Measurements from ENCODE around the gene TMBIM6.
"Not testable (repeated sequence)": the region's sequence is repeated elsewhere in the genome, so short reads cannot be mapped to it uniquely, and the experiment has no call there.

TMBIM6 gene

DNA sequence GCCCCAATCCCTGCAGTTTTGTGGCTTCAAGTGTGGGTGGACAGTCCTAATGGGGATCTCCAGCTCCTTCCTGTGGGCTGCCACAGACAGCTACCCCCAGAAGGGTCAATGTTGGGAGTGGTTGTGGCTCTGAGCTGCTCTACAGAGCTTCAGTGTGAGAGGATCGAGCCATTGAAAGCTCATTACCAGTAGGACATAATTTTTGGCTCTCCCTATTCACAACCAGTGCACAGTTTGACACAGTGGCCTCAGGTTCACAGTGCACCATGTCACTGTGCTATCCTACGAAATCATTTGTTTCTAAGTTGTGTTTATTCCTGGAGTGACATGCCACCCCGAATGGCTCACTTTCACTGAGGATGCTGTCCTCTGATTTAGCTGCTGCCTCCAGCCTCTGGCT is 22.8 kb downstream of the TMBIM6 start:
- intact Hi-C loops (cut with DNase I), result no loop called here
- no peak for DNase-seq

DNA sequence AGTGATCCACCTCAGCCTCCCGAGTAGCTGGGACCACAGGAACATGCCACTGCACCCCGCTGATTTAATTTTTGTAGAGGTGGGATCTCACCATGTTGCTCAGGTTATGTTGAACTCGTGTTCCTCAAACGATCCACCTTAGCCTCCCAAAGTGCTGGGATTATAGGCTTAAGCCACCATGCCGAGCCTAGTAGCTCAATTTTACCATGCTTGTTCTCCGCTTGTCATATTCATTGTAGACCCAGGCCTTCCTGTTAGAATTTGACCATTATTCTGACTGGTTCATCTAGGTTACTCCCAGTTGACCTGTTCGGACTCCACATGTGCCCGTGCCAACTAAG is 24.7 kb downstream of the TMBIM6 start:
- DNase-seq, result no peak
- intact Hi-C loops (cut with DNase I), result no loop called here

DNA sequence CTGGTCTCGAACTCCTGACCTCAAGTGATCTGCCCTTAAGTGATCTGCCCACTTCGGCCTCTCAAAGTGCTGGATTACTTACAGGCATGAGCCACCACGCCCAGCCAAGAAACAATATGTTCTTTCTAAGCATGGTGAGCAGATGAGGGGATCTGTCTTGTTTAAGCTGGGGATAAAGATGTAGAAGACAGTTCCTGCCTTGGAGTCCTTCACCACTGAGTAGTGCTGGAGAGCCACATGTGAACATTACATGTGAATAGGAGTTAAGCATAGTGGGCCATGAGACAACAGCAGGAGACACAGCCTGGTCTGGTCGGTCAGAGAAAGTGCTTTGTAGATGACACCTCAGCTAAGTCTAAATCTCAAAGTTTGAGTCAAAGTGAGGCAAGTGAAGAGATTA is 26.0 kb downstream of the TMBIM6 start:
- DNase-seq, result no peak
- intact Hi-C loops (cut with DNase I), result no loop called here

DNA sequence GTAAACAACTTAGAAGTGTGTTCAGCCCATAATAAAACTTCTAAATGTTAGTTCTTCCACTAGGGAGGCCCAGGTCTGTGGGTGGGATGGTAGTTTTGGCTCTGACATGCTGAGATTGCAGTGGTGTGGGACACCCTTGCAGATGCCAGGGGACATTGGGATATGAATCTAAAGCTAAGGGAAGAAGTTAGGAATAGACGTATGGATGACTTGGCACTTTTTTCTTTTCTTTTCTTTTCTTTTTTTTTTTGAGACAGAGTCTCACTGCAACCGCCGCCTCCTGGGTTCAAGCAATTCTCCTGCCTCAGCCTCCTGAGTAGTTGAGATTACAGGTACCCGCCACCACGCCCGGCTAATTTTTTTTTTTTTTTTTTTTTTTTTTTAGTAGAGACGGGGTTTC is 31.7 kb downstream of the TMBIM6 start:
- DNase-seq; intact Hi-C loops (cut with DNase I): not testable (repeated sequence)

DNA sequence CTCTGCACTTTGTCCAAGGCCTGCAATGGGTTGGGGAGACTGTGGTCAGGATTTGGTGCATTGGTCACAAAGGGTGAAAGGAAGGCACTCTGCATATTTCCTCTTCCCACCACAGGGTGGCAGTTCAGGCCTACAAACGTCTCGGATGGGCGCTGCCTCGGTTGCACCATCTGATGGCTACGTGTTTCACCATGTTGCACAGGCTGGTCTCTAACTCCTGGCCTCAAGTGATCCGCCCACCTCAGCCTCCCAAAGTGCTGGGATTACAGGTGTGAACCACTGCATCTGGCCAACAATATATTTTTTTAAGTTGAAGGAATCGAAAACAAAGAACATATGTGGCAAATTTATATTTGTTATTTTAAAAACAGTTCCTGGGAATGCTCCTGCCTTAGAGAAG is 35.1 kb downstream of the TMBIM6 start:
- intact Hi-C loops (cut with DNase I), result loop anchor here (1.0 kb wide), 1 partner anchor 63 kb away; no protein-coding TSS in a partner anchor
- peak; percentile 41 to 89 (median 76) for DNase-seq

DNA sequence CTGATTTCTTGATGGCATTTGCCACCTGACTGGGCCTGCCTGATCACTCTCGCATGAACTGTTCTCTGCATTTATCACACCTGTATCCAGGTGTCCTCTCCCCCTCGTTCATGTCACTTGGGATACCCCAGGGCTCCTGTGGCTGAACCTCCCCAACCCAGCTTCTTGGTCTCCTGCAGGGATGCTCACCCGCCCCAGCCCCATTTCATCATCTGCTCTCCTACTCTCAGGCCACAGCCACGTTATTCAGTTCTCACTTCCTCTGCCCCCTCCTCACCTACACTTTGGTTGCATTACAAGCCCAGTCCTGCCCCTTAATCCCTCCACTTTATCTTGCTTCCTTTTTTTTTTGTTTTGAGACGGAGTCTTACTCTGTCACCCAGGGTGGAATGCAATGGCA is 35.5 kb downstream of the TMBIM6 start:
- DNase-seq, result no peak
- intact Hi-C loops (cut with DNase I), result loop anchor here (1.0 kb wide), 1 partner anchor 62 kb away; no protein-coding TSS in a partner anchor

DNA sequence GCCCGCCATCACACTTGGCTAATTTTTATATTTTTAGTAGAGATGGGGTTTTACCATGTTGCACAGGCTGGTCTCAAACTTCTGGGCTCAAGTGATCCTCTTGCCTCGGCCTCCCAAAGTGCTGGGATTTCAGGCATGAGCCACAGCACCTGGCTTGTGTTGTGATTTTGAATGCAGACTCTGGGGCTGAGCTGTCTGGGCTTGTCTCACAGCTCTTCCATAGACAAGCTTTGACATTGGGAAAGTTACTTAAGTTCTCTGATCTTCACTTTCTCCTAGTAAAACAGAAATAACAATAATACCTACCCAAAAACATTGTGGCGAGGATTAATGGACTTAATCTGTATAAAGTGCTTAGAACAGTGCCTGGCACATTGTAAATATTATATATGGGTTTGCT is 36.0 kb downstream of the TMBIM6 start:
- no peak for DNase-seq
- intact Hi-C loops (cut with DNase I), result no loop called here

DNA sequence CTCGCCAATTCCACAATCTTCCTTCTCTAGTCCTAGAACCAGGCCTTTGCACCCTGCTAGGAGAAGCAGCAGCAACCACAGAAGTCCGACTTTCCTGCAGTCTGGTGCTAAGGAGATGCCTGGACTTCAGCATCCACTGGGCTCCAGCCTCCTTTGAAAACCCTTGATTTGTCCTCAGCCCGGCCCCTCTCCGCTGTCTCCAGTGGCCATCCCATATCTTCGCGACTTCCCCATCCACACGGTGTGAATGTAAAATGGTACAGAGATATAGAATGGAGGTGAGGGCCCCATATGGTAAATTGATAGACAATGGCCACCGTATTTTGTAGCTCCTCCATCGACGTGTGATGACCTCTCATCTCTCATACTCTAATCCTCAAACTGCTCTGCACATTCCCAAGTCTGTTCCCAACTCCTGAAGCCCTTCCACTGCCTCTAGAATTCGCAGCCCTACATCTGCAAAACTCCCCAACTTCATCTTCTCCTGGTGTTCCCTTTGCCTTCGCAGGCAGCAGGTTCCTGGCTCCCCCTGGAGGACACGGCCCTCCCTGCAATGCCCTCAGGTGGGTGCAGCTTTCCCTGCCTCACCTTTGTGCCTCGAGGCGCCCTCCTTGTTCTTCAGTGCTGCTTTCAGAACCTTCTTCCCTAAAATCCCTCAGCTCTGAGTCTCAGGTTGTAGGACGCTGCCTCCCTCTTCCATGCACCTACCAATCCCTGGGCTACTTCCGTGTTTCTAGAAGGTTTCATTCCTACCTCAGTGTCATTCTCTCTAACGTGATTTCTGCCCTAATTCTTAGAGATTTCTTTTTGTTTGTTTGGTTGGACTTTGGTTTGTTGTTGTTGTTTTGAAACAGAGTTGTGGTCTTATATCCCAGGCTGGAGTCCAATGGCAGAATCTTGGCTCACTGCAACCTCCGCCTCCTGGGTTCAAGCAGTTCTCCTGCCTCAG is 36.7 kb downstream of the TMBIM6 start:
- intact Hi-C loops (cut with DNase I), result no loop called here
- peak; percentile 20 to 82 (median 59) for DNase-seq

DNA sequence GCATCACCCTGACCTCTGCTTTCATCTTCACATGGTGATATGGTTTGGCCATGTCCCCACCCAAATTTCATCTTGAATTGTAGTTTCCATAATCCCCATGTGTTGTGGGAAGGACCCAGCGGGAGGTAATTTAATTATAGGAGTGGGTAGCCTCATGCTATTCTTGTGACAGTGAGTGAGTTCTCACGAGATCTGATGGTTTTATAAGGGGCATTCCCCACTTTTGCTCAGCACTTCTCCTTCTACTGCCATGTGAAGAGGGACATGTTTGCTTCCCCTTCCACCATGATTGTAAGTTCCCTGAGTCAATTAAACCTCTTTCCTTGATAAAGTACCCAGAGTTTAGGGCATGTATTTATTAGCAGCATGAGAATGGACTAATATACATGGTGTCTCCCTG is 38.2 kb downstream of the TMBIM6 start:
- intact Hi-C loops (cut with DNase I), result no loop called here
- DNase-seq, result no peak

DNA sequence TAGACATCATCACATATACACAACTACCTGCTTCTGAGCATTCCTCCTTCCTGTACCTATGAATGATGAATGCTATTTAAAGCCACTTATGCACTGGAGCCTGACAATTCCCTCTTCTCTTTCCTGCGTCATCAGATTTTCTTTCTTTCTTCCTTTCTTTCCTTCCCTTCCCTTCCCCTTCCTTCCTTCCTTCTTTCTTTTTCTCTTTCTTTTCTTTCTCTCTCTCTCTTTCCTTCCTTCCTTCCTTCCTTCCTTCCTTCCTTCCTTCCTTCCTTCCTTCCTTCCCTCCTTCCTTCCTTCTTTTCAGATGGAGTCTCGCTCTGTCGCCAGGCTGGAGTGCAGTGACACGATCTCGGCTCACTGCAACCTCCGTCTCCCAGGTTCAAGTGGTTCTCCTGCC is 39.6 kb downstream of the TMBIM6 start:
- DNase-seq; intact Hi-C loops (cut with DNase I): not testable (repeated sequence)

DNA sequence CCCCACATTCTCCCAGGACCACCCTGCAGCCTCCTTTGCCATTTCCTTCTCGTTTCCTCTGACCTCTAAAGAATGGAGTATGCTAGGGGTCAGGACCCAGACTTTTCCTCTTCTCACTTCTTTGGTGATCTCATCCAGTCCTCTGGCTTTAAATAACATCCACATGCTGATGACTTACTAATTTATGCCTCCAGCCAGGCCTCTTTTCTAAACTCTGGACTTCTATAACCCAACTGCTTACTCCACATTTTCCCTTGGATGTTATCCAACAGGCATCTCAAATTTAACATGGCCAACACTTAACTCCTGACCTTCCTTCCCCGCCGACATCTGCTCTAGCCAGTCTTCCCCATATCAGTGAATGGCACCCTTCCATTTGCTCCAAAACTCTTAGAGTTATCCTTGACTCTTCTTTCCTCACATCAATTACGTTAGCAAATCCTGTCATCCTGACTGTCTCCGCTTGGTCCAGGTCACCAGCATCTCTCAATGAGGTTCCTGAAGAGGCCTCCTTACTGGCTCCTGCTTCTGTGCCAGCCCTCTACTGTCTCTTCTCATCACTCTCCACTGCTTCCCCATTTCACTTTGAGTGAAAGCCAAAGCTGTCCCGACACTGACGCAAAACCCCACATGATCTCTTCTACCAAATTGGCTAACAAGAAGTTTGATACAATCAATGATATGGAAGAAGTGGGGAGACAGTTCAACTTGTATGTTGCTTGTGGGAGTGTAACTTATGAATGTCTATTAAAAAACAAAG is 42.7 kb downstream of the TMBIM6 start:
- intact Hi-C loops (cut with DNase I), result no loop called here
- peak in 5 of 42 donors; percentile 16 to 46 (median 19) for DNase-seq

DNA sequence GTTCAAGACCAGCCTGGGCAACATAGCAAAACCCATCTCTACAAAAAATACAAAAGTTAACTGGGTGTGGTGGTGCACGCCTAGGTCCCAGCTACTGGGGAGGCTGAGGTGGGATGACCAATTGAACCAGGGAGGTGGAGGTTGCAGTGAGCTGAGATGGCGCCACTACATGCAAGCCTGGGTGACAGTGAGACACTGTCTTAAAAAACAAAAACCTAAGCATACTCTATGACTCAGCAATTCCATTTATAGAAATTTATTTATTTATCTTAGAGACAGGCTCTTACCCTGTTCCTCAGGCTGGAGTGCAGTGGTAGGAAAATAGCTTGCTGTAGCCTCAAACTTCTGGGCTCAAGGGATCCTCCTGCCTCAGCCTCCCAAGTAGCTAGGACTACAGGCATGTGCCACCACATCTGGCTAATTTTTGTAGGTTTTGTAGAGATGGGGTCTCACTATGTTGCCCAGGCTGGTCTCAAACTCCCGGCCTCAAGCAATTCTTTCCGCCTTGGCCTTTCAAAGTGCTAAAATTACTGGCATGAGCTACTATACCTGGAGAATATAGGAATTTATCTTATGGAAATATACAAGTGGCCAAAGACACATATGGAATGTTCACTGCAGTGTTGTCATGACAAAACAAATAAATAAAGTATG is 43.5 kb downstream of the TMBIM6 start:
- intact Hi-C loops (cut with DNase I), result no loop called here
- no peak for DNase-seq

DNA sequence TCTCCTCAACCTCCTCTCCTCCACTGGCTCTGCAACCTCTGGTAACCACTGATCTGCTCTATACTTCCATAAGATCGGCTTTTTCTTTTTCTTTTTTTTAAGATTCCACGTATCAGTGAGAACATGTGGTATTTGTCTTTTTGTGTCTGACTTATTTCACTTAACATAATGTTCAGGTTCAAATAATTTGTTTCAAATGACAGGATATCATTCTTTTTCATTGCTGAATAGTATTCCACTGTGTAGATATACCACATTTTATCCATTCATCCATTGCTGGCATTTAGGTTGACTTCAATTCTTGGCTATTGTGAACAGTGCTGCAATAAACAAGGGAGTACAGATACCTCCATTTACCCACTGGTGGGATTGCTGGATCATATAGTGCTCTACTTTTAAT is 46.3 kb downstream of the TMBIM6 start:
- intact Hi-C loops (cut with DNase I), result no loop called here
- no peak for DNase-seq

DNA sequence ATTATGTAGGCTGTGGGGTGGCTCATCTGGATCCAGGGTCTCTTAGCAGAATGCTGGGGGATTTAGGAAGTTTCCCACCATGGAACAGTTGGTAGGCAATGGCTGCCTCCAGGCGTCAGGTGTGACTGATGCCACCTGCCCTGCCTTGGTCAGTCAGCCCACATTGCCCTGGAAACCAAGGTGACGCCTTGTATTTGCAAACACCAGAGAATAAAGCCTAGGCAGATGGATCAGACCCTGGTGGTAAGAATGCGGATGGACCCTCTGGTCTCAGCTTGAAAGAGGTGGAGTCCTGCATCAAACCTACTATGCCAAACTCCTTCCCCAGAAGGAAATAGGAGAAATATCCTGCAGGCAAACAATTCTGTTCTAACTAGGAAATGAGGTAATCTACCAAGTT is 48.6 kb downstream of the TMBIM6 start:
- DNase-seq, result no peak
- intact Hi-C loops (cut with DNase I), result no loop called here

DNA sequence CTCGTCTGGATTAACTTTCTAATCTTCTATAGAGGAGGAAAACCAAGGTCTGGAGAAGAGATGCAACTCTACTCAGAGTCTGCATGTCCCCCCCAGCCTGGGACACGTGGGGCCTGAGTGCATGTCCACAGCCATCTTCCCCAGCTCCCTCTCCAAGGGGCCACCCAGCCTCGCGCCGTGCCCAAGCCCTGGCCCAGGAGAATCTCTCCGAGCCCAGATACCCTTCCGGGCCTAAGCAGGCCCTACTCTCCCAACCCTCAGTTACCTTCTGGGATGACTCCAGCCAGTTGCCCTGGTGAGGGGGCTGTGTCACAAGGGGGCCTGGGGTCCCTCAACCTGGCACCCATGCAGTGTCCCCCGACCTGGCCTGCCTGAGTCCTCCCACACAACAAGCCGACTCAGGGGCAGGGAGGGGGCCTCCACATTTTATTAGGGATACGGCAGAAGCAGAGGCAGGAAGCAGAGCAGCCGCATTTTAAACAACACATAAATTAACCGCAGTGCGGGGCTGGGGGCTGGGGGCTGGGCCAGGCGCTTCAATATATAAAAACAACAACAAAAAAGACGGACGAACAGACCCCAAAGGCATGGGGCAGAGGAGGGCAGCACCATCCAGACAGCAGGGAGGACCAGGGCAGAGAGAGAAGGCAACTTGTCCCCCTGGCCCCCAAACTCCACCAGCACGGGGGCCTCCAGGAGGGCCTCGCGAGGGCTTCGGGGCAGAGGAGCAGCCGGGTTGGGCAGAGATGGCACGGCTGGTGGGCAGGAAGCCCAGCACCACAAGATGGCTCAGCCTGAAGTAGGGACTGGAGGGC is 49.6 kb downstream of the TMBIM6 start:
- DNase-seq, result no peak

DNA sequence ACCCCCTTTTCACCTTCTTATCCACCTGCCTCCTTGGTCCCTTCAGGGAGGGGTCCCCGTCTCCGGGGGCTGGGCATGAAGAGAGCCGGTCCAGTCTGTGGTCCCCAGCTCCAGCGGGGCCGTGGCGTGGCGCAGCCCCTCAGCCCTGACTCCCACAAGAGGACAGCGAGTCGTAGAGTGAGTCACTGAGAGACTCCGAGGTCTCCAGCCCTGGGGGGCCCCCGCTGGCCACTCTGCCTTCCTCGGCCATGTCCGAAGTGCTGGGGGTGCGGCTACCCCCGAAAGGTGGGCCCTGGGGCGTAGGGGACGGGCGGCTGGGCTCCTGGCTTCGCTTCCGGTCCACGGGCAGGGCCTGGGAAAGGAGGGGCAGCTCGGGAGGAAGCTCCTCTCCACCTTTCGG is 50.3 kb downstream of the TMBIM6 start:
- DNase-seq, result no peak
- intact Hi-C loops (cut with DNase I), result no loop called here

More for the DNA sequence above, 49.6 kb downstream of the TMBIM6 start:
- intact Hi-C loops (cut with DNase I), result no loop called here

DNA sequence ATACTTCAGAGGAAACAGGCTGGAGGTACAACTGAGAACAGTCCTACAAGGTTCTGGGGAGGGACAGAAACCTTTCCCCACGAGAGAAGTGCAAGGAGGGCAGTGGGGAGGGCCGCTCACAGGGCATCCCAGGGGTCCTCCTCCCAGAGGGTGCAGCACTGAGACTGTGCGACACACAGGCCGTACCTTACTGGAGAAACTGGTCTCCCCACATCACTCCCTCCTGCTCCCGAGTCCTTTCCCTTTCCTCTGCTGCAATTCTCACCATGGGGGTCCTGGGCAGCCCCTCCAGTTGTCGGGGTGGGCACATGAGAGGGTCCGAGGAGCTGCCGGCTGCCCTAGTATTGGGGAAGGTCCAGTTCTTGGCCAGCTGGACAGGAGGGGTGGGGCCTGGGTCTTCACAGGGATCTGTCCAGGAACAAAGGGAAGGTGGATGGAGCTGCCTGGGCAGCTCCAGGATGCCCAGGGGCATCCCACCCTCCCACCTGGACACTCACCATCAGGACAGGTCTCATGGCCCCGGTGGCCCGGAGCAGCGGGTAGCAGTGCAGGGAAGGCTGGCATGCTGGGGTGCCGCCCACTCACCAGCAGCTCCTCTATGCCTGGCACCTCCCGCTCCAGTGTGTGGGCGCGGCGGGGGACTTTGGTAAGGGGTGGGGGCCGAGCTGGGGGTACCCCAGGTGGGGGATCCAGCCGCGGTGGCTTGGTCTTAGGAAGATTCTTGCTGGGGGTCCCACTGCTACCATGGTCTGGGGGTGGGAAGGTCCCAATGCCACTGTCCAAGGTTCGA is 51.0 kb downstream of the TMBIM6 start:
- intact Hi-C loops (cut with DNase I), result no loop called here
- peak in 14 of 42 donors; percentile 23 to 58 (median 40) for DNase-seq

DNA sequence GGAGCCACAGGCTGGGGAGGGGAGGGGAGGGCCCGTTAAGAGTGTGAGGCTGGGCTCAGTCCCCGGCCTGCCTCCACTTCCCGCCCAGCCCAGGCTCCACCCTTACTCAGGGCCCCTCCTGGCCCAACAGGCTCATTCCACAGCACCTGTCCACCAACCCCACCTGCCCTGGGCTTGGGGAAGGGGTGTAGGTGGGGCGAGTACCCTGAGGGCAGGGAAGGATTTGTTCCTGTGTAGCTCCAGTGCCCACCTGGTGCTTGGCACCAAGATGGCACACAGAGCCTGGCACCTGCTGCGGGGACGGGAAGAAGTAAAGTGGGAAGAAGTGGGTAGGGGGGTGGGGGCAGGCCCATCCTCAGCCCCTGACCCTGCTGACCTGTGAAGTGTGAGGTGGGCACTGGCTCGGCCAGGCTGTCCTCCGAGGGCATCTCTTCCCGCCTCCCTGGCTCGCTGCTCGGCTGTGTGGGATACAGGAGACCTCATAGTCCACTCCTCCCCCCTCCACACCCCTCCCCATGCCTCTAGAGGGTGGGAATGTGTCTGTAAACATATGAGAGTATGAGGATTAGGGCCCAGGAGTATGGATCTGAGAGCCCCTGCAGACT is 51.7 kb downstream of the TMBIM6 start:
- intact Hi-C loops (cut with DNase I), result no loop called here
- DNase-seq, result no peak

All from head of caudate nucleus (tissue), 42 donors.